ENCODE measurements around the gene ATXN1L.
"Not testable (repeated sequence)": the region's sequence is repeated elsewhere in the genome, so short reads cannot be mapped to it uniquely, and the experiment has no call there.

The ATXN1L gene

DNA sequence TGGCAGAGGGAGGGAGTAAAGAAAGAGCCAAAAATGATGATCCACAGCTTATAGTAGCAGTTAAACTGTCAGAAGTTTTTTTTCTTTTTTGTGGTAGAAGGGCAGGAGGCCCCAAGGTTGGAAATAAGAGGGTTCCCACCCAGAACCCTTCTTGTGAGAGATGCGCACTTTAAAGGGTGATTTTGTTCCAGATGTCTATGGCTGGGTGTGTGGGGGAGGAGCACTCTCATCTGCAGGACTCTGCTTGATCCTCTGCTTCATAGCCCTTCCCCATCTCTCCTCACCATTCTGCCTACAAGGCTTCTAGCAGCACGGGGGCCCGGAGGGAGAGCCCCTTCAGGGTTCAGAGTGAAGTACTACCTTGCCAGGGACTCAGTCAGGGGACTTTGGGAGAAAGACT is 6.4 kb downstream of the ATXN1L start:
- DNase-seq (ENCODE audit: low read depth) = no peak

DNA sequence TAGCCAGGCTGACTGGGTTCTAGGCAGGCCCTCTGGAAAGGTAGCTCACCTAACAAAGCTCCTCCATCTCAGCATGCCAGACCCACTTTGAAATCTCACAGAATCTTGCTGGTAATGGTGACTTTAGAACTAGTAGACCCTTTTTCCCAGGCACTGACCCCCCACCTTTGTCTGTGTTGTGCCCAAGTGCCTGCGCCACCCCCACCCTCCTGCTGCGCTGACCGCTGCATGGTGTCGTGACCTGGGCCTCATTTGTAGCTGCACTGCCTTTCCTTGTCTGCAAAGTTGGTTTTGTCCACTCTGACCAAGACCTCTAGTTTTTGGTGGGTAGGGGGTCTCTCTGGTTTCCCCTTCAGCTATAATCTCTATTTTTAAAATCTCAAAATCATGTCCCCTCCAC is 6.8 kb downstream of the ATXN1L start:
- no peak for DNase-seq (ENCODE audit: low read depth)

DNA sequence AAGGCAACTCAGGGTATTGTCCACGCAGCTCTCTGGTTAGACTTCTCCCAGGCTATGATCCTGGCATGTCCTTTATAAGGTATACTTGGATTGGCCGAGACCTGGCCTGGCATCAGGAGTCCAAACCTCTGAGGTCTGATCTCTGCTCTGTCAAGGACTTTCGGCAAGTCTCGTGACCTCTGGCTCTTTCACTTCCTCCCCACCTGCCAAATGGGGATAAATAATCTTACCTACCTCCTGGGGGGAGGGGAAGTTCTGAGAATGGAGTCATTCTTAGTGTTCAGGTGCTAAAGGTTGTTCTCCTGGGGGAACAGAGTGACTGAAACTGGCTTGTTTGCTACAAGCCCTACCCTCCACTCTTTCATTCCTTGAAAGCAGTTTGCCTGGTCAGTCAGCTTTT is 7.6 kb downstream of the ATXN1L start:
- DNase-seq (ENCODE audit: low read depth) = no peak

DNA sequence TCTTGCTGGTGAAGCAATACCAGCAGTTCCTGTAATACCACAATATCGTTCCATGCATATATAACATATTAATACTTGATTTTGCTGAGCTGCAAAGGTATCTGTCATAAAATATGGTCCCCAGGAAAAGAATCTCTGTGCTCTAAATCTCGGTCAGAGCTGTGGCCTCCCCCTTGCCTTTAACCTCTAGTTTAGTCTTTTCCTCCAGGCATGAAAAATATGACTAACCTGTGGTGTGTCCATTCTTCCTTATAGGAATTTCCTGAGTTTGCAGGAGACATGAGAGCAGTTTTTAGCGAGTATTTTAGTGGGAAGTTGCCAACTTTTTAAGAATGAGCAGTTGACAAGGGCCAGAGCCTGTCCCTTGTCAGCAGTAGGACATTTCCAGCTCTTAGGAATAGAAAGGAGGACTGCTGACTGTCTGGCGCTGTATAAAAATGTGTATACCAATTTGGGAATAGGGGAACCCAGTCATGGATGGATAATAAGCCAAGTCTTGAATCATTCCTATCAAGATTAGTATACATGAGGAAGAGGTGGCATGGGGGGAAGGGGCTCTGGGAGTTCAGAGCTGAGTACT is 8.7 kb downstream of the ATXN1L start:
- DNase-seq (ENCODE audit: low read depth) = no peak

DNA sequence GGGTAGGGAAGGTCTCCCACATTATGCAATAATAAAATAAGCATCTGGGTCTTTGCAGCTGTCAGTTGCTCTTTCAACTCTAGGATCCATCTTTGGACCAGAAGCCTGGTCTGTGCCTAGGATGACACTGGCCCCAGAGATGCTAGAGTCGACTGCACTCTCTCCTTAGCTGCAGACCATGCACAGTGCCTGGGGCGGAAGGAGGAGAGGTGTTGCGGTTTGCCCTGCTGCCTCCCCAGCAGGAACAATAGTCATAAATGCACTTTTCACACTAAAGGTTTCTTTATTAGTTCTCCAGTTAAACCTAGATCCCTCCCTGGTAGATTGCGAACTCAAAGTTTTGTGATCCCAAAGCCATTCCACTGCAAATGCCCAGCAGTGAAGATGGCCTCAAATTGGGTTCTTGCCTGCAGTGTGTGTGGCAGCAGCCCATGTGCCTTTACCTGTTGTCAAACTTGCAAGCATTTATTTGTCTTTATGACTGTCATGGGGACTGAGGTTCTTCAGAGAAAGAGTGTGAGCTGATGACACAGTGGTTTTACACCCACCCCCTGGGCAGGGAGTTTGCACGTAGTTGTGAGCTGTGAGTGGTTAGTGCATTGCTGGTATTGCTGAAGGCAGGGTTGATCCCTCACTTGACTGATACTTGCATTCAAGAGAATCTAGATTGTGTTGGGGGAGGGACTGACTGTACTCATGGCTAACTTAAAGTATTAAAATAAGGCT is 10.3 kb downstream of the ATXN1L start:
- no peak for DNase-seq (ENCODE audit: low read depth)

DNA sequence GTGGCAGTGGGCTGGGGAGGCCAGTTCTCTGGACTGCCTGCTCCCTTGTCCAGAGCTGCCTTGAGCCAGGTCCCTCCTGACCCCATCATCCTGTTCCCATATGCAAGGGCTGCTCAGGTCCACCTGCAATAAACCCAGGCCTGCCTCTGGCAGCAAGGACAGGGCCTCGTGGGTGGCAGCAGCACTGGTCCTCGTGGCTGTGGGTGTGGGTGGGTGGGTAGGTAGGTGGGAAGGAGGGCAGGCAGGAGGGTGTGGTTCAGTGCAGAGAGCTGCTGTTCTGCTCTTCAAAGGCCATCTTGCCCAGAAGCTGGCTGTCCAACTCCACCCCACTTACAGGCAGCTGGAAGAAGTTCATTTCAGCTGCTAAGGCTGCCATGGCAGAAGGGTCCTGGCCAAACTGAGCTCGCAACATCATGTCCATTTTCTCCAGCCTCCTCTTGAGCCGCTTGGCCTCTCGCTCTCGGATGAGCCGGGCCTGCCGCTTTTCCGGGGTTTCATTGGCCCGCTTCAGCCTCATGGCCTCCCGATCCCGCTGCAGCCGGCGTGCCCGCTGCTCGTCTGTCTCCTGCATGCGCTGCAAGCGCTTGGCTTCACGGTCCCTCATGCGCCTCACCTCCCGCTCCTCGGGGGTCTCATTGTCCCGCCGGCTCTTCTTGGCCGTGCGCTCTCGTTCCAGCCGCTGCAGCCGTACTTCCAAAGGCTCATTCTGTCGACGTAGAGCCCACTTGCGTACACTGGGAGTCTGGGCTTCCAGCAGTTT is 14.2 kb downstream of the ATXN1L start:
- DNase-seq (ENCODE audit: low read depth) = no peak

DNA sequence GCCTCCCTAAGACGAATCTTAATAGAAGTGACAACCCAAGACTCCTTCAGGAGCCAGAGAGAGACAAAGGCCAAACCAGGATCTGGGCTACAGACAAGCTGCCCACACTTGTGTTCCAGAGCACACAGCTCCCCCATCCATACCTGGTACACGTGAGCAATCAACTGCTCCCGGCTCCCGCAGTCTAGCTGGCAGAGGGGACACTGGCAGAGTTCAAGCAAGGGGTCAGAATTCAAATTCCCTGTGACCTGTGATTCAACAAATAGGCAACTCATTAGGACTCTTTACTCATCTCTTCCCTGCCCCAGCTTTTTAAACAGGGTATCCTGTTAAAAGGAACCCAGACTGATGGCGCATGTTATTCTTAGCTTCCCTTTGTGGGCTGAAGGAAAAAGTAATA is 18.2 kb downstream of the ATXN1L start:
- DNase-seq (ENCODE audit: low read depth) = no peak

DNA sequence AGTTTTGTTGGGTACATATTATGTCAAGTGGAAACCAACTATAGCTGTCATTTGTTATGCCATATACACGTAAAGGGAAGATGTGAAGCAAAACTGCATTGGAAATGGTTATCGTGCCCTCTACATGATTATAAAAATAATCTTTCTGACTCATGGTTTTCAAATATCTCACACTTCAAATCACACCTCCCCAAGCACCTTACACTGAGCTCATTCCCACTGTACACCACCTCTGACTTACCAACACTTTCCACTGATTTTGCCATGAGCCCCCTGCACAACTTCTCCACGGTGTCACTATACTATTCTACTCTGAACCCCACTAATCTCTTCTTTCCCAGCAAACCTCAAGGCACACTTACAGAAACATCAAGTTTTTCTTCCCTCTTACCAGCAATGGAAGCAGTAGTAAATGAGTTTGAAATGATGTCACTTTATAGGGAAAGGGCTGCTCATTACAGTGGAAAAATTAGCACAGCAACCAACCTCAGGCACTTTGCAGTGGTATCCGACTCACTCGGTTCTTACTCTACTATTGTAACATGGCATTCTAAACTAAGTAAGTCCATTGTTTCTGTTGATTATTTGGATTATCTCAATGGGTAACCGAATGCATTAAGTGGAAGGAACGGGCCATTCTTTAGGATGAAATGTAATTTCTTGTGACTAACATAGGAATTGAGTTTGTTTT is 19.5 kb downstream of the ATXN1L start:
- DNase-seq (ENCODE audit: low read depth) = no peak

DNA sequence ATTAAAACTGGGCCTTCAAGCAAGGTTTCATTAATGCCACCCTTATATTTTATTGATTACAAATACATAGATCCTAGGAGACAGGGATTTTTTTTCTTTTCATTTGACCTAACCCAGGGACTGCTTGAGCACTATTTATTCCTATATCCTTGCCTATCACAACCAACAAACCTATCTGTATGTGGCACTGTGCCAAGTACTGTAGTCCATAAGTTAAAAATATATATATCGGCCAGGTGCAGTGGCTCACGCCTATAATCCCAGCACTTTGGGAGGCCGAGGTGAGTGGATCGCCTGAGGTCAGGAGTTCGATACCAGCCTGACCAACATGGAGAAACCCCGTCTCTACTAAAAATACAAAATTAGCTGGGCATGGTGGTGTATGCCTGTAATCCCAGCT is 21.4 kb downstream of the ATXN1L start:
- not testable (repeated sequence) for DNase-seq (ENCODE audit: low read depth)

DNA sequence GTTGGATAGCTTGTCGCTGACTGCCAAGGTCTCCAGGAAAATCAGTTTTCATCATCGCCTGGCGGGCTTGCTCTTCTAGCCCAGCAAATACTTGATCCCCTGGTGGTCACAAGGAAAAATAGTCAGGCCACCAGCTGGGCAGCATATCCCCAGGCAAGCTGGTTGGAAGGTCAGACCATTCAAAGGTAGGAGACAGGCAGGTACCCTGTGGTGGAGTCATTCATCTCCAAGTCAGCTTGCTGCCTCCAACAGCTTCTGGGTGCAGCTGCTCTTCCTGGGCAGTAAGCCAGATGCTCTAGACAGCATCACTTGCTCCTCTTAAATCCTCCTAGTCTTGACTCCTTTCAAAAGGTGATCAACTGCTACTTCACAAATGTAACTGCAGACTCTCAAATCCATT is 22.2 kb downstream of the ATXN1L start:
- no peak for DNase-seq (ENCODE audit: low read depth)

DNA sequence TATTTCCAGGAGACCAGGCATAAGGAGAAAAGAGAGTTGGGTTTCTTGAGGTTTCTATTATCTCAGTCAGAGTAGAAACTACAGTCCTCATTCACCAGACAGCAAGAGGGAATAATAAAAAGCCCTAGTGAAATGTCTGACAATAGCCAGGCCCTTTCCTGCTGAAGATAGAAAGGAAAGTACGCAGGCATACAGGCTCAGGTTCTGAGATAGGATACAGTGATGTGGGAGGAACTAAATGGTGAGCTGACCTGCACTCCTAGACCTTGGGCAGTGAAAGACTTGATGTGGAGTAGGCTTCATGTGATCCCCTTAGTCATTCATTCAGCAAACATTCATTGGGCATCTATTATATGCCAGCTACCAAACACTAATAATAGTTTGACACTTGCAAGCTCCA is 23.3 kb downstream of the ATXN1L start:
- no peak for DNase-seq (ENCODE audit: low read depth)

DNA sequence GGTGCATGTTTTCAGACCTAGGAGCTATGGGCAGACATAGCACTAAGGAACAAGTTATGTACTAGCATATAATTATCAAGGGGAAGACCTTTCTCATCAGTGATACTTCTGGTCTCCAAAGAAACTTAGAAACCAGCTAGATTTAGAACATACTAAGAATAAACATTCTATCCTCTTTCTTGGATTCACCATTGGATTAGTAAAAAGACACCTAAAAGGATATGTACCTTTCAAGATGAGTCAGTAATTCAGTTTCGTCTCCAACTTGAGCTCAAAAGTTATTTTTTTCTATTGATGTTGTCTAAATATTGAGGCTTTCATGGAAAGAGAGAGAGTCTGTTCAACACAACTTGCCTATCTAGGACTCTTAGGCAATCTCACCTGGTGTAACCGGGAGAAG is 25.0 kb downstream of the ATXN1L start:
- DNase-seq (ENCODE audit: low read depth) = no peak

DNA sequence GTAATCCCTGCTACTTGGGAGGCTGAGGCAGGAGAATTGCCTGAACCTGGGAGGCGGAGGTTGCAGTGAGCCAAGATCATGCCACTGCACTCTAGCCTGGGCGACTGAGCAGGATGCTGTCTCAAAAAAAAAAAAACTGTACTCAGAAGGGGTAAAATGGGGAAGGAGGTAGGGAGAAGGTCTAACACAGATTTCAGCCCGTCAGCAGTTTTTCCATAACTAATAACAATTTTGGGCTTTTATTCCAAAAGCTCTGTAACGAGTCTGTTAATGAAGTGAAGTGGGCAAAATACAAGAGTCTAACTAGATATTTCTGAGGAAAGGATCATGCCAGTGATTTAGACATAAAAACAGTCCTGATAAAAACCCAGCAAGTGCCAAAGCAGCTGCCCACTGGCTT is 27.4 kb downstream of the ATXN1L start:
- no peak for DNase-seq (ENCODE audit: low read depth)

DNA sequence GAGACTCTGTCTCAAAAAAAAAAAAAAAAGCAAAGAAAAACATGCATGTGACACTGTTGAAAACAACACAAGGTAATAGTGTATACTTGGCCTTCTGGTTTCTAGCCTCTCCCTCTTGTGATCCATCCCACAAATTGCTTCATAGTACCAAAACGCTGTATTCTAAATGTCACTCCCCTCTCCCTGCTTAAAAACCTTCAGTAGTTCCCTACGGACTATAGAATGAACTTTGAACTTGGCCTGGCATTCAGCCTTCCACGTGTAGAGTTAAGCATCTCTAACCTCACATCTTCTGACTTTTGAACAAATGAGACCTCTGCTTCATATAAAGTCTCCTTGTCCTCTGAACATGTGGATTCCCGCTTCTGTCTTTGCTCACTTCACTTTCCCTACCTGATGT is 33.1 kb downstream of the ATXN1L start:
- DNase-seq (ENCODE audit: low read depth) = no peak

DNA sequence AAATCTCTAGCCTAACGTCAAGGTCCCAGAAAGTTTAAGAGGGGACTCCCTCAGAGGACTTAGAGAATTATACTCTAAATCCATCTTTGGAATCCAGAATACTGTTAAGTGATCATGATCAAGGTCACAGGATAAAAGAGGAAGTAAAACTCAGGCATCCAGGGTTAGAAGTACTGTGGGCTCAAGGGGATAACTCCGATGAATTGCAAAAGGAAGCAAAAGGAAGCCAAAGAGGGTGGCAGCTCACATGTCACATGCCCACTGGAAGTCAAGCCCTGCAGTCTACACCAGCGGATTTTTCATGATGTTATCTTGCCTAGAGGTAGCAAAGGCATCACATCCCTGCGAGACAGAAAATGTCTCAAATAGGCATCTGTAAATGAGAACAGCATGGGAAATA is 34.4 kb downstream of the ATXN1L start:
- DNase-seq (ENCODE audit: low read depth) = no peak

DNA sequence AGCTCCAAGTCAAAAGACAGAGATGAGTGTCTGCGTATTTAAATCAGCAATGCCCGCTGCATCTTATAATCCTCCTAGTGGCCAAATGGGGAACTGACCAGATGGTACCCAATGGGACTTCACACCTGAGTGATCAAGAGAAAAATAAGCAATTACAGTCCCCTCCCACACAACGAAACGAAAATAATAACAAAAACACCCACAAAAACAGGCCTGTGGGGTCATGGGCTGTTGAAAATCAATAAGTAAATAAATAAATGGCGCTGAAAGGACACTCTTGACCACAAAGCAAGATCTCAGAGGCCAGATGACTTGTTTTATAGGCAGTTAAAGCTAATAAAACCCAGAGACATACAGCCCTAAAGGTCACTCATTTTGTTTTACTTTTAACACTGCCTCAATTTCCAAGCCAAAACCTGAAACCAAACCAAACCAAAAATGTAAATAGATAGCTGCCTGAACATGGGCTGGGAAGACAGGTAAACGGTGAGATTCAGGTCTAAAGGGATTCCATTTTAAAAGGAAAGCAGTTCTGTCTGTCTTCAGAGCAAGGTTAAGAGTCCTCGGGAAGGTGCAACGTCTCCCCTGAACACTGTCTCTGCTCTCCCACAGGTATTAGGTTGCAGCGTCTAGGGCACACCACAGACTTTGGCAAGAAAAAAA is 36.9 kb downstream of the ATXN1L start:
- DNase-seq (ENCODE audit: low read depth) = peak; percentile 61

DNA sequence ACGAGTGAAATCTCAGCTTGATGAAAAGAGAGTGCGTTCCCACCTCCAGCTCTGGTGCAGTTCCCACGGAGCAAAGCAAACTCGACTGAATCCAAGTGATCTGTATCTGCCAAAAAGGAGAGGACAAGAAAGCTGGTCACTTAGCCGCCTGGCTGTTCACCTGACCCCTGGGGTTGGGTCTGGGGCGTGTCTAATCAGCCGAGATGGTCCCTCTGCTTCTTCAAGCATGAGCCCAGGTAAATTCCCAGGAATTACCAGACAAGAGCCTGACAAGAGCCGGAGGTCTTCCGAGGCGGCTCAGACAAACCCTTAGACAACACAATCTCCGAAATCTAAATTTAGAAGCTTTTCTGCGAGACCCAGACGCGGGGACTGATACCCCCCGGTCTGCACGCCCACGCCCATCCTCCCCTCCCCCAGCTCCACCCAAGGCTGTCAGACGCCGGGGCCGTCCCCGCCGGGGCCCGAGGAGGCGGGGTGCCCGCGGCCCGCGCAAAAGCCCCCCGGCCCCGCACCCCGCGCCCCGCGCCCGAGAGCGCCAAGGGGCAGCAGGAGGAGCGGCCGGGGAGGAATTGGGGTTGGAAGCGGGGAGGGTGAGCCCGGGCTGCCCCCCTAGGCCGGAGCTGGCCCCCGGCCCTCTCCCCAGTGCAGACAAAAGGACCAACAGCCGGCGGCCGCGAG is 37.5 kb downstream of the ATXN1L start:
- DNase-seq (ENCODE audit: low read depth) = peak; percentile 39

DNA sequence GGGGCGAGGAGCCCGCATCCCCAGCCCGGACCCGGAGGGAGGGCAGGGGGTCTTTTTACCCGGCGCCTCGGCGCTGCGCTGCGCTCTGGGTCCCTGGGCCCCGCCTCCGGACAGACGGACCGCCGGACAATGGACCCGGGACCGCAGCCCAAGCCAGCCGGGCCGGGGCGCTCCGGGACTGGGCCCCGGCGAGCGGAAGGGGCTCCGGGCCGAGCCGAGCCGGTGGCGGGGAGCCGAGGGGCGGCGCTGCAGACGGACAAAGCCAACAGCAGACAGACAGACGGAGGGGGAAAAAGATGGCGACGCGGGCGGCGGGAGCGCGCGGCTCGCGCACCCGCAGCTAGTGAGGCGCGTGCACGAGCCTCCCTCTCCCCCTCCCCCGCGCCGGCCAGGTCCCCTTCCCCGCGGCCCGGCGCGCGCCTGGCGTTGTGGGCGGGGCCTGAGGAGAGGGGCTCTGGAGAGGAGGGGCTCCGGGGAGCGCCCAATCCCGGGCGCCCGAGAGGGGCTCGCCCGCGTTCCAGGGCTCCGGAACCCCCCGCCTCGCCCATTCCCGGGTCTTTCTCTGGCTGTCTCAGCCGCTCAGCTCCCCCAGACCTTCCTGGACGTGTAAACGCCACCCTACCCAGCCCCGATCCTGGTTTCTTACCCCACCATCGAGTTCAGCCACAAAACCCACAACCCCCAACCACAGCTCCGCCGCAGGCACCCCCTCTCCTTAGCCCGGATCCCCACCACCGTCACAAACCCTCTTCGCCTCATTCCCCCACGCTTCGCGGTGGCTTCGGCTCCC is 38.3 kb downstream of the ATXN1L start, which contains the start of gene ZNF821:
ZNF821 (minus strand) TSS at position 334 of the 790 bp plus-strand sequence. CDS start 4,236 bp downstream, outside the sequence.
- peak; percentile 75 for DNase-seq (ENCODE audit: low read depth)

DNA sequence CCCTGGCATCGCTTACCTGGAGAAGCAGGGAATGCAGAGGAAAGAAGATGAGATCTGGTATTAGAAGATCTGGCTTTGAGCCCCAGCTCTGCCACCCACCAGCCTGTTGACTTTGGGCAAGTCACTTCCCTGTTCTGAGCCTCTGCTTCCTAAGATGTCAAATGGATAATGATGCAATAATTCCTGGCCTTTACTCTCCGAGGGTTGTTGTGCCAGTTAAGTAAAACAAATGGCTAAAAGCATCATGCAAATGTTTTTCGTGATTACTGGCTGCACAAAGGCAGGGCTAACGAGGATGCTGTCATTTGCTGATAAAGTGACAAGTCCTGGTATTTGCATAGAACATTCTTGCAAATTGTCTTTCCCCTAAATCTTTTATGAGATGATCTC is 39.5 kb downstream of the ATXN1L start:
- no peak for DNase-seq (ENCODE audit: low read depth)

DNA sequence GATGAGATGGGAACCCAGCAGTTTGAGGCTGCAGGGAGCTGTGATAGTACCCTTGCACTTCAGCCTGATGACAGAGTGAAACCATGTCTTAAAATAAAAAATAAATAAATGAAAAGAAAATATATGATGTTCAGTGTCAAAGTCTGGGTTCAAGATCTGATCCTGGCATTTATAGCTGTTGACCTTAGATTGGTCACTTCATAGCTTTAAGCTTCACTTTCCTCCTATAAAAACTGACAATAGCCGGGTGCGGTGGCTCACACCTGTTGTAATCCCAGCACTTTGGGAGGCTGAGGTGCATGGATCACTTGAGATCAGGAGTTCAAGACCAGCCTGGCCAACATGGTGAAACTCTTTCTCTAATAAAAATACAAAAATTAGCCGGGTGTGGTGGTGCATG is 43.4 kb downstream of the ATXN1L start:
- no peak for DNase-seq (ENCODE audit: low read depth)

DNA sequence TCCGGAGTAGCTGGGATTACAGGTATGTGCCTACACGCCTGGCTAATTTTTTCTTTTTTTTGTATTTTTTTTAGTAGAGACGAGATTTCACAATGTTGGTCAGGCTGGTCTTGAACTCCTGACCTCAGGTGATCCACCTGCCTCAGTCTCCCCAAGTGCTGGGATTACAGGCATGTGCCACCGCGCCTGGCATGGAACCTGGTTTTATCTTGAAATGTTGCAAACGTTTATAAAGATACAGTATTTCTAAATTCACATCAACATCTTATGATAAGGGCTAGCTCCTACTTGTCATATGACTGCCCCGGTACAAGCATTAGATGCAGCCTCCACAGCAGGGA is 48.1 kb downstream of the ATXN1L start:
- no peak for DNase-seq (ENCODE audit: low read depth)
